ENCODE results near the gene TBC1D2B.
"Not testable (repeated sequence)": the region's sequence is repeated elsewhere in the genome, so short reads cannot be mapped to it uniquely, and the experiment has no call there.

The TBC1D2B gene

GRCh38 chr15:77982127-77982490, 95.4 kb downstream of the TBC1D2B start:
- no peak for DNase-seq (ENCODE audit: low read depth)
- TF ChIP-seq CTCF (conservative IDR thresholded peaks at IDR 0.05; ENCODE audit: low read length), result no peak
- no peak overlapping the region for H3K4me3 ChIP-seq (ENCODE audit: low read length)

GRCh38 chr15:77981281-77982126, 96.0 kb downstream of the TBC1D2B start:
- H3K4me3 ChIP-seq (ENCODE audit: low read length), result no peak overlapping the region
- TF ChIP-seq CTCF (conservative IDR thresholded peaks at IDR 0.05; ENCODE audit: low read length), result no peak
- DNase-seq (ENCODE audit: low read depth), result no peak

GRCh38 chr15:77980674-77981073, 96.8 kb downstream of the TBC1D2B start:
- H3K4me3 ChIP-seq (ENCODE audit: low read length); DNase-seq (ENCODE audit: low read depth): not testable (repeated sequence)

GRCh38 chr15:77980098-77980497, 97.4 kb downstream of the TBC1D2B start:
- no peak for TF ChIP-seq CTCF (conservative IDR thresholded peaks at IDR 0.05; ENCODE audit: low read length)
- no peak for DNase-seq (ENCODE audit: low read depth)
- no peak overlapping the region for H3K4me3 ChIP-seq (ENCODE audit: low read length)

- not testable (repeated sequence) for DNase-seq (ENCODE audit: low read depth); H3K4me3 ChIP-seq (ENCODE audit: low read length)
Measured at GRCh38 chr15:77979157-77979556, 98.4 kb downstream of the TBC1D2B start.

- not testable (repeated sequence) for H3K4me3 ChIP-seq (ENCODE audit: low read length); DNase-seq (ENCODE audit: low read depth)
Measured at GRCh38 chr15:77978759-77979145, 98.8 kb downstream of the TBC1D2B start.

- not testable (repeated sequence) for DNase-seq (ENCODE audit: low read depth); H3K4me3 ChIP-seq (ENCODE audit: low read length)
Measured at GRCh38 chr15:77977903-77978758, 99.4 kb downstream of the TBC1D2B start.

- not testable (repeated sequence) for H3K4me3 ChIP-seq (ENCODE audit: low read length); DNase-seq (ENCODE audit: low read depth)
Measured at GRCh38 chr15:77976760-77977525, 100.6 kb downstream of the TBC1D2B start.

- not testable (repeated sequence) for H3K4me3 ChIP-seq (ENCODE audit: low read length); DNase-seq (ENCODE audit: low read depth)
Measured at GRCh38 chr15:77976095-77976450, 101.4 kb downstream of the TBC1D2B start.
